Inflammatory macrophage treated with lipopolysaccharide for 4 hours (primary cell): ENCODE data around the gene TRMU.
"Not testable (repeated sequence)": the region's sequence is repeated elsewhere in the genome, so short reads cannot be mapped to it uniquely, and the experiment has no call there.

Experiments used
- DNase-seq: peaks from one replicate; pipeline ENCODE4 v3.0.0-alpha.2; 2020

The TRMU gene

GRCh38 chr22:46390652-46391301 lies 55.3 kb downstream of the TRMU start:
- DNase-seq, result no peak

- no peak for DNase-seq
These were observed 56.1 kb downstream of the TRMU start for GRCh38 chr22:46391486-46392136.

- no peak for DNase-seq
These were observed 56.8 kb downstream of the TRMU start for GRCh38 chr22:46392137-46392844.

- no peak for DNase-seq
These were observed 58.4 kb downstream of the TRMU start for GRCh38 chr22:46393873-46394272.

GRCh38 chr22:46394622-46395021 lies 59.1 kb downstream of the TRMU start:
- DNase-seq, result no peak

GRCh38 chr22:46395145-46395544 lies 59.6 kb downstream of the TRMU start:
- no peak for DNase-seq

GRCh38 chr22:46397049-46397448 lies 61.5 kb downstream of the TRMU start:
- not testable (repeated sequence) for DNase-seq

GRCh38 chr22:46397514-46397913 lies 62.0 kb downstream of the TRMU start:
- DNase-seq, result no peak

- no peak for DNase-seq
These were observed 62.4 kb downstream of the TRMU start for GRCh38 chr22:46397951-46398350.

- DNase-seq, result no peak
These were observed 63.9 kb downstream of the TRMU start for GRCh38 chr22:46399251-46400024.

- DNase-seq, result no peak
These were observed 65.9 kb downstream of the TRMU start for GRCh38 chr22:46401370-46401769.

GRCh38 chr22:46402505-46402904 lies 67.0 kb downstream of the TRMU start:
- DNase-seq, result no peak

GRCh38 chr22:46403880-46404279 lies 68.4 kb downstream of the TRMU start:
- not testable (repeated sequence) for DNase-seq

- no peak for DNase-seq
These were observed 70.4 kb downstream of the TRMU start for GRCh38 chr22:46405901-46406300.

GRCh38 chr22:46406349-46406748 lies 70.8 kb downstream of the TRMU start:
- DNase-seq, result no peak

GRCh38 chr22:46406791-46407190 lies 71.3 kb downstream of the TRMU start:
- DNase-seq, result no peak
